HG03439 (cell line): Measurements from ENCODE around the gene CYYR1.

Experiments
- ATAC-seq: cut with Tn5 transposase; IDR thresholded peaks from one replicate; pipeline ENCODE4 v1.9.1; 2021; ENCODE audit warnings: mild to moderate bottlenecking, moderate library complexity; ENCODE audit not compliant: unreplicated experiment

The CYYR1 gene

GRCh38 chr21:26572702-26573381, at the start of gene CYYR1:
Gene CYYR1, minus strand, starts transcription at chr21:26573286. Its CDS starts 346 bp downstream, at chr21:26572940.
- ATAC-seq: no peak

- ATAC-seq: no peak
Observed at GRCh38 chr21:26617176-26617575, 44.1 kb upstream of the CYYR1 start.

GRCh38 chr21:26614251-26614650, 41.2 kb upstream of the CYYR1 start:
- ATAC-seq: no peak

- ATAC-seq: no peak
Observed at GRCh38 chr21:26599261-26599660, 26.2 kb upstream of the CYYR1 start.

- no peak for ATAC-seq
Observed at GRCh38 chr21:26597981-26598380, 24.9 kb upstream of the CYYR1 start.

- no peak for ATAC-seq
Observed at GRCh38 chr21:26597031-26597430, 23.9 kb upstream of the CYYR1 start.

- ATAC-seq: no peak
Observed at GRCh38 chr21:26595971-26596370, 22.9 kb upstream of the CYYR1 start.

GRCh38 chr21:26593800-26594199, 20.7 kb upstream of the CYYR1 start:
- ATAC-seq: no peak

GRCh38 chr21:26591543-26591942, 18.5 kb upstream of the CYYR1 start:
- no peak for ATAC-seq

- ATAC-seq: no peak
Observed at GRCh38 chr21:26588446-26588845, 15.4 kb upstream of the CYYR1 start.

GRCh38 chr21:26587736-26588201, 14.7 kb upstream of the CYYR1 start:
- ATAC-seq: no peak

- ATAC-seq: no peak
Observed at GRCh38 chr21:26583769-26584168, 10.7 kb upstream of the CYYR1 start.

- no peak for ATAC-seq
Observed at GRCh38 chr21:26581818-26582217, 8.7 kb upstream of the CYYR1 start.

- ATAC-seq: no peak
Observed at GRCh38 chr21:26572076-26572701, 897 bp downstream of the CYYR1 start.

- no peak for ATAC-seq
Observed at GRCh38 chr21:26570203-26570602, 2.9 kb downstream of the CYYR1 start.

- ATAC-seq: no peak
Observed at GRCh38 chr21:26565546-26565945, 7.5 kb downstream of the CYYR1 start.

- no peak for ATAC-seq
Observed at GRCh38 chr21:26565111-26565510, 8.0 kb downstream of the CYYR1 start.

GRCh38 chr21:26563856-26564503, 9.1 kb downstream of the CYYR1 start:
- no peak for ATAC-seq

- no peak for ATAC-seq
Observed at GRCh38 chr21:26560612-26561011, 12.5 kb downstream of the CYYR1 start.

GRCh38 chr21:26559099-26559498, 14.0 kb downstream of the CYYR1 start:
- ATAC-seq: no peak

GRCh38 chr21:26557106-26557505, 16.0 kb downstream of the CYYR1 start:
- no peak for ATAC-seq

GRCh38 chr21:26555540-26556146, 17.4 kb downstream of the CYYR1 start:
- no peak for ATAC-seq
